Omental fat pad (tissue), 4 donors: ENCODE data around the gene KLHDC2. TPM values are rescaled to one million over a fixed set of nuclear protein-coding genes. Genes with fewer than 3 reads are reported as not detected.
"Not testable (repeated sequence)": the region's sequence is repeated elsewhere in the genome, so short reads cannot be mapped to it uniquely, and the experiment has no call there.

ENCODE experiments used
- ATAC-seq: fragments of 150-250 bp; one replicate; pipeline ENCODE4 v1.9.1; 2016; ENCODE audit warnings: mild to moderate bottlenecking, moderate library complexity; ENCODE audit not compliant: low FRiP score
- DNase-seq: peaks from one replicate; pipeline ENCODE4 v3.0.0-alpha.2; 2019; ENCODE audit warnings: low spot score
- CTCF ChIP-seq, 3 donors: fragments of 450-650 bp; IDR thresholded peaks; one replicate each; pipeline ENCODE4 v1.5.1; 2016 to 2017; ENCODE audit warnings: antibody characterized with exemption in 3 of 3, mild to moderate bottlenecking in 3 of 3, moderate library complexity in 2 of 3
- total RNA-seq, 4 donors: library from RNA; depleted of rRNA; stranded (reverse); fragments of >200 nt; gene quantifications; one replicate each; pipeline ENCODE4 v1.1.0, GENCODE V29; 2016

KLHDC2 gene
- total RNA-seq, 4 donors from 2014 or later: 30.5 to 82.4 (median 50.6) TPM

- DNase-seq (no peak), ATAC-seq (no peak)
- TF ChIP-seq CTCF (IDR thresholded peaks at IDR 0.05): no peak
These were observed 22.8 kb upstream of the KLHDC2 start for GRCh38 chr14:49745191-49745590.

GRCh38 chr14:49746476-49746875, 21.5 kb upstream of the KLHDC2 start:
- not testable (repeated sequence) for DNase-seq

GRCh38 chr14:49754570-49755097, 13.3 kb upstream of the KLHDC2 start:
- TF ChIP-seq CTCF (IDR thresholded peaks at IDR 0.05): no peak

More at GRCh38 chr14:49746476-49746875, 21.5 kb upstream of the KLHDC2 start:
- ATAC-seq: not testable (repeated sequence)

GRCh38 chr14:49755378-49755777, 12.6 kb upstream of the KLHDC2 start:
- DNase-seq (no peak), ATAC-seq (no peak)
- TF ChIP-seq CTCF (IDR thresholded peaks at IDR 0.05): no peak

More at GRCh38 chr14:49754570-49755097, 13.3 kb upstream of the KLHDC2 start:
- DNase-seq (no peak), ATAC-seq (no peak)

GRCh38 chr14:49761839-49762551, 6.0 kb upstream of the KLHDC2 start:
- no peak for DNase-seq
- no peak for ATAC-seq
- no peak for TF ChIP-seq CTCF (IDR thresholded peaks at IDR 0.05)

- DNase-seq: no peak
- no peak for TF ChIP-seq CTCF (IDR thresholded peaks at IDR 0.05)
- no peak for ATAC-seq
These were observed 1.1 kb upstream of the KLHDC2 start for GRCh38 chr14:49766839-49767238.

GRCh38 chr14:49767270-49767570, 733 bp upstream of the KLHDC2 start:
- ATAC-seq (peak; percentile 2), DNase-seq (no peak)
- no peak for TF ChIP-seq CTCF (IDR thresholded peaks at IDR 0.05)
